GM23338 (cell line): Measurements from ENCODE around the gene MKKS.
A peak's percentile ranks its signal among the peaks of the same experiment; 100 is the strongest.

Experiments
- CTCF ChIP-seq, 2 experiments: fragments of 200-600 bp in 1 of 2; sonication (generic) in 1 of 2; conservative IDR thresholded peaks; 2 replicates each; pipeline versions ENCODE4 v1.5.1 to v1.6.1; 2016 to 2017; ENCODE audit warnings: antibody characterized with exemption in 2 of 2, low read depth in 2 of 2, mild to moderate bottlenecking in 2 of 2, moderate library complexity in 1 of 2
- EZH2 ChIP-seq: fragments of 200-600 bp; sonication (generic); IDR thresholded peaks from one replicate; pipeline ENCODE4 v1.8.0; 2017; ENCODE audit warnings: antibody characterized with exemption, mild to moderate bottlenecking, low read depth; ENCODE audit not compliant: unreplicated experiment
- POLR2AphosphoS5 ChIP-seq: IDR thresholded peaks from 2 replicates; pipeline ENCODE4 v1.6.1; 2016; ENCODE audit warnings: antibody characterized with exemption, low read depth

GRCh38 chr20:10357974-10358373, 76.0 kb downstream of the MKKS start:
- TF ChIP-seq CTCF (conservative IDR thresholded peaks at IDR 0.05; ENCODE audit: low read depth in 2 of 2) (peak; percentile 61 to 85), POLR2AphosphoS5 (no peak), EZH2 (no peak)
